GM19351 (cell line): ENCODE measurements around the gene EHD2.

Source experiments
- ATAC-seq: cut with Tn5 transposase; IDR thresholded peaks from one replicate; pipeline ENCODE4 v1.9.1; 2021; ENCODE audit warnings: mild to moderate bottlenecking, moderate library complexity; ENCODE audit not compliant: unreplicated experiment

The EHD2 gene

DNA sequence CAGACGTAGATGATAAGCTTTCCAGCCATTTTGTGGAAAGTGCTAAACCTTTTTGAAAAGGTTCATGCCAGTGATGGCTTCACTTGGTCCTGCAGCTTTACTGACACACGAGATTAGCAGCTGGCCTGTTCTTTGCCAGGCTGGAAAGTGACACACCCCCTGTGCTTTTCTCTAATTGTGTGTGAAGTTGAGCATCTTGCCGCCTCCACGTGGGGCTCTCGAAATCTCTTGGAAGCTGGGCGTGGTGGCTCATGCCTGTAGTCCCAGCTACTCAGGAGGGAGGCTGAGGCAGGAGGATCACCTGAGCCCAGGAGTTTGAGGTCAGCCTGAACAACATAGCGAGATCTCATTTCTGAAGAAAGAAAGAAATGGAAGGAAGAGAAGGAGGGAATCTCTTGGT is 25.3 kb upstream of the EHD2 start:
- no peak for ATAC-seq

DNA sequence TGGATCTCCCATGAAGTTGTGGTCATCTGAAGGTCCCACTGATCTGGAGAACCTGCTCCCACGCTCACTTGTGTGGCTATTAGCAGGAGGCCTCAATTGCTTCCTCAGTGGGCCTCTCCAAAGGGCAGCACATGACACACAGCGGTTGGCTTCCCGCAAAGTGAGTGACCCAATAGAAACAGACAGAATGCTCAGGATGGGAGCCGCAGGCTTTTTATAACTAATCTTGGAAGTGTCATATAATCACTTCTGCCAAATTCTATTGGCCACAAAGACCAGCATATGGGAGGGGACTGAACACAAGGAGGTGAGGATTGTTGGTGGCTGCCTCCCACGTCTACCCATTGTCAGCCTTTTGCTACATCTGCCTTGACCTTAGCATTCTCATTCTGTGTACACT is 22.1 kb upstream of the EHD2 start:
- no peak for ATAC-seq

DNA sequence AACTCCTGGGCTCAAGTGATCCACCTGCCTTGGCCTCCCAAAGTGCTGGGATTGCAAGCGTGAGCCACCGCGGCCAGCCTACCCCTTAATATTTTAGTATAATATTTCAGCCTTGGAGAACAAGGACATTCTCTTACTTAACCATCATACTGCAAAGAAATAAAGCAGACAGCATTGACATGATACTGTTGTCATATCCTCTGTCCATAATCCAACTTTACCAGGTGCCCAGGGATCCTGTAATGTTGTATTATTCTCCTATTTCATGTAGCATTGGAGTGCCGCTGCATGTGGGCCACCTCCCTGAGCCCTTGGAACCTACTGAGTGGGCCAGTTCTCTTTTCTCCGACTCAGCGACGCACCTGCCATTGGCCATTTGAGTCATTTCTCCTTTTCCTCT is 21.4 kb upstream of the EHD2 start:
- ATAC-seq = no peak

DNA sequence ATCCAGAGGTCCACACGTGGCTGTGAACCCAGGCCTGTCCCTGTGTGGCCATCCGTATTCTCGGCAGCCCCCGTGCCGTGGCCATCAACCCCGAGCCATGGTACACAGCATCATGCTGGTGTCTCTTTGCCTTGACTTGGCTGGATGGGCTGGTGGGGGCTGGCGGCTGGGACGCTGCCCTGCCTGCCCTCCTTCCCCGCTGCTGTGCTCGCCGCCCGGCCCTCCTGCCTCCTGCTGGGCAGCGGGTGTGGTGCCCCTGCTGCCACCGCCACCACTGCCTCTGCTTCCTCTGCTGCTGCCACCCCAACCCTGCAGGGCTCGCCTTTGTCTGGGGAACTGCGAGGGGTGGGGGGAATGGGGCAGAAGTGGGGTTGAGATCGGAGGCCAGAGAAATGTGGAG is 19.7 kb upstream of the EHD2 start:
- ATAC-seq = no peak

DNA sequence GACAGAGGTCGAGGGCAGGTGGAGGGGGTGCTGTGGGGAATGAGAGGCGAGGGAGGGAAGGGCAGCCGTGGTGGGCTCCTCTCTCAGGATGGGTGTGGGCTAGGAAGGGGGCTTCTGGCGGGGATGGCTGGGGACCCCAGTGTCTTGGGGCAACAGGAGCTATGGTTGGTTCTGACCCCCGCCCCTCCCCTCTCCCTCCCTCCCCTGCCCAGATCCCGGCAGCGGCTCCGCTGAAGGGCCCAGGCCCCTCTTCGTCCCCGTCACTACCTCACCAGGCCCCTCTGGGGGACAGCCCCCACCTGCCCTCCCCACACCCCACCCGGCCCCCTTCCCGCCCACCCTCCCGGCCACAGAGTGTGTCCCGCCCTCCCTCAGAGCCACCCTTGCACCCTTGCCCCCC is 19.3 kb upstream of the EHD2 start:
- ATAC-seq = no peak

DNA sequence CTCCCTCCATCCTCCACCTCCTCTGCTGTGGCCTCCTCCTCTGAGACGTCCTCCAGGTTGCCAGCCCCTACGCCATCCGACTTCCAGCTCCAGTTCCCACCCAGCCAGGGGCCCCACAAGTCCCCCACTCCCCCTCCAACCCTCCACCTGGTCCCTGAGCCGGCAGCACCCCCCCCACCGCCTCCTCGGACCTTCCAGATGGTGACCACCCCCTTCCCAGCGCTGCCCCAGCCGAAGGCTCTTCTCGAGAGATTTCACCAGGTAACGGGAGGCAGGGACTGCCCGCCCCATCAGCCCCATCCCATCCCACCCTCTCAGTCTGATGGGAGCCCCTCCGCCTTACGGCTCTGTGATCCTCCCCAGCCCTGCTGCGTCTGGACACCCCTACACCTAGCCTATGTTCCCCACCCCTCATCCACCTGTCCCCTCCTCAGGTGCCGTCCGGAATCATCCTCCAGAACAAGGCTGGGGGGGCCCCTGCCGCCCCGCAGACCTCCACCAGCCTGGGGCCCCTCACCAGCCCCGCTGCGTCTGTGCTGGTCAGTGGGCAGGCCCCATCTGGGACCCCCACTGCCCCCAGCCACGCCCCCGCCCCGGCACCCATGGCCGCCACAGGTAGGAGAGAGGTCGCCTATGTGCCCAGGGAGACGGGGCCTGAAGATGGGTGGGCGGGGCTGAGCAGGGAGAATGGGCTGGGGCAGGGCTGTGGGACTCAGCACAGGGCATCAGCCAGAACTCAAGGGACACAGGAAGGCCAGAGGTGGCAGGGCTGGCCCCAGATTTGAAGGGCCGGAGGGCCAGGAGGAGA is 18.6 kb upstream of the EHD2 start:
- no peak for ATAC-seq

DNA sequence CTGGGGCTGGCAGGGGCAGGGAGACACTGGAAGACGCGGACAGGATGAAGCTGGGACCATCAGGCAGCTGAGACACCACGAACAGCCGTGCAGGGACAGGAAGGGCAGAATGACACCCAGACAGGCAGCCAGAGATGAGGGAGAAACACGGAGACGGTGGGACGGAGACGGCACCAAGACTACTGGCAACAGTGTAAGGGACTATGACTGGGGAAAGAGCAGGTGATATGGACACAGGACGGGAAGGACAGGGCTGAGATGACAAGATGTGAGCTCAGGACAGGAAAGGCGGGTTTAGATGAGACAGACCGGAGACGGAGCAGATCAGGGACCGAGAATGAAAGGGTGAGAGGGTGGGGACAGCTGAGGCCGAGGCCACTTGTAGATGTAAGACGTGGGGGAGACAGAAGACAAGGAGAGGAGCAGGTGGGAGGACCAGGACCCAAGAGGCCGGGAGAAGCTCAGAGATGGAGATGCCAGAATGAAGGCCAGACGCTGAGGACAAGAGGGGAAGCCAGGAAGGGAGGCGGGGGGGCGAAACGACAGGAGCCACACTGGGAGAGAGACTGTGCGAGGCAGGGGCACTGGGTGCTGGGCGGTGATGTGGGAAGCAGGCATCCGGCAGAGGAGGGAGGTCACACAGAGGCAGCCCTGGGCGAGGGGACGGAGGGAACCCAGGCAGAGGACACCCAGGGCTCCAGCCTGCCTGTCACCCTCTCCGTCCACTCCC is 17.5 kb upstream of the EHD2 start:
- ATAC-seq = no peak

DNA sequence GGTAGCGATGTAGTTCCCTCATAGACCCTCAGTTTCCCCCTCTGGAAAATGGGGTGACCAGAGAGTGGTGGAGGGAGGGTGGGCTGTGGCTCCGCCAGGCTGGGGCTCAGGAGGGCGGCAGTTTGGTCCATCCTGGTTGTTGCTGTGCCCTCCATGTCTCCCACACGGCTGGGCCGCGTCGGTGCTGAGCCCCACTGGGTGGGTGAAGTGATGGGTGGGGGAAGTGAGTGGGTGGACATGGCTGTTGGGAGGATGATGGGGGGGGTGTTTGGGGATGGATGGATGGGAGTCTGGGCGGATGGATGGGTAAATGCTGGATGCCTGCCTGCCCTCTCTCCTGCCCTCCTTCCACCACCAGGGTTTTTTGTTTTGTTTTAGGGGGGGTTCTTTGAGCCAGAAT is 16.6 kb upstream of the EHD2 start:
- ATAC-seq = no peak

DNA sequence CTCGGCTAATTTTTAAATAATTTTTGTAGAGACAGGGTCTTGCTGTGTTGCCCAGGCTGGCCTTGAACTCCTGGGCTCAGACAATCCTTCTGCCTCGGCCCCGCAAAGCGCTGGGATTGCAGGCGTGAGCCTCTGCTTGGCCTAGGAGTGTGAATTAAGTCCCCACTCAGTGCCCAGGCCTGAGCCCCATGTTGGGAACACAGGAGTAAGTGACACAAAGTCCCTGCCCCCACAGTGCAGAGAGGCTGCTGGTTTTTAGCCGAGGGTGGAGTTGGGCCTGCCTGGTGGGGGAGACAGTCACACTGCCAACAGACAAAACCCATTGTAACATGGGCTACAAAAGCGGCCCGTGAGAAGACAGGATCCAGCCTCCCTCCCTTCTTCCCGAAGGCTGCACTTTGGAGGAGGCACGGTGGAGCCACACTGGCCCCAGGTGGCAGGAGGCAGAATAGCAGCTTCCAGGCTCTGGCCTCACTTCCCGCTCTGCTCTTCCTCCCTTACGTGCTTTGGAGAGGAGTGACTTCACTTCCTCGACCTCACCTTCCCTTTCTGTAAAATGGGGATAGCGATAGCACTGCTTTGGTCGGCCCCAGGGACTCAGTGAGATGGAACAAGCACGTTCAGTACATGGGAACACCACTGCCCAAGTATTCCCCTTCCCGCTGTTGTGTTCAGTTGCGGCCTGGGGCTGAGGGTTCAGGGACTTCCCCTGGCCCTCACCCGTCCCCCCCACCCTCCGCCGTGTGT is 15.2 kb upstream of the EHD2 start:
- no peak for ATAC-seq

DNA sequence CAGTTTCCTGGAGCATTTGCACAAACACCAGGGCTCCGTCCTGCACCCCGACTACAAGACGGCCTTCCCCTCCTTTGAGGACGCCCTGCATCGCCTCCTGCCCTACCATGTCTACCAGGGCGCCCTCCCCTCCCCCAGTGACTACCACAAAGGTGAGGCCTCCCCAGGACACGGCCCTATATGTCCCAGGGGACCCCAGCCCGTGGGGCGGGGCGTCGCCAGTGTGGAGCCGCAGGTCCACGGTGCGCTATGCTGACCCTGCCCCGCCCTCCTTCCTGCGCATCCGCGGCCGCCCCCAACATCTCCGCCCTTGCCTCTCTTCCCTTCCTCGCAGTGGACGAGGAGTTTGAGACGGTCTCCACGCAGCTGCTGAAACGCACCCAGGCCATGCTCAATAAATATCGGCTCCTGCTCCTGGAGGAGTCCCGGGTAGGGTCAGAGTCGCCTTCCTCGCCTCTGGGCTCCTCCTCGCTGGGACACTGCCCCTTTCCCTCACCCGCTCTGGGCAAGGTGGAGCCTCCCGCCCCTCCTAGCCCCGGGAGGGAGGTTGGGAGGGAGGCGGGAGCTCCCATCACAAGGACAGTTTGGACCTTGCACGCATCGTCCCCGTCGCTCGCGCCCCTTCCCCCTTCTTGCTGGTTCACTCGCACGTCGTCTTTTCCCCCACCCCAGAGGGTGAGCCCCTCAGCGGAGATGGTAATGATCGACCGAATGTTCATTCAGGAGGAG is 14.4 kb upstream of the EHD2 start:
- no peak for ATAC-seq

DNA sequence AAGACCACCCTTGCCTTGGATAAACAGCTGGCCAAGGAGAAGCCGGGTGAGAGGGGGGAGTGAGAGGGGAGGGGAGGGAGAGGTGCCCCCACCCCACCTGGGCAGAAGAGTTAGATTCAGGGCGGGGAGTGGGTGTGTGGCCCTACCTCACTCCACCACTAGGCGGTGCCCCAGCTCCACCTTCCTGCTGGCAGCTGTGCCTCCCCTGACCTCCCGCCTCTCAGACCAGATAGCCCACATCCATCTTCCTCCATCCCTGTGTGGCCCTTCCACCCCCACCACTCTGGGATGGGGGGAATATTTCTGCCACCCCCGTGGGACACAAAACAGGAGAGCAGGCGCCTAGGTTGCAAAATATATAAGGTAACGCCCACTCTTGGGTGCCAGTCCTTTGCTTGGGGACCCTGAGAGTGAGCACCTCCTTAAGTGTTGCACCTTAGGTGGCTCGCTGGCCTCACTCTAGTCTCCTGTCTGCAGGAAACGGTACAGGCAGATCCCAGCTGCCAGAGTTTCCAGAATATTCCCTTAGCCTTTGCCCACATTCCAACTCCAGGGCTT is 13.8 kb upstream of the EHD2 start:
- ATAC-seq = no peak

DNA sequence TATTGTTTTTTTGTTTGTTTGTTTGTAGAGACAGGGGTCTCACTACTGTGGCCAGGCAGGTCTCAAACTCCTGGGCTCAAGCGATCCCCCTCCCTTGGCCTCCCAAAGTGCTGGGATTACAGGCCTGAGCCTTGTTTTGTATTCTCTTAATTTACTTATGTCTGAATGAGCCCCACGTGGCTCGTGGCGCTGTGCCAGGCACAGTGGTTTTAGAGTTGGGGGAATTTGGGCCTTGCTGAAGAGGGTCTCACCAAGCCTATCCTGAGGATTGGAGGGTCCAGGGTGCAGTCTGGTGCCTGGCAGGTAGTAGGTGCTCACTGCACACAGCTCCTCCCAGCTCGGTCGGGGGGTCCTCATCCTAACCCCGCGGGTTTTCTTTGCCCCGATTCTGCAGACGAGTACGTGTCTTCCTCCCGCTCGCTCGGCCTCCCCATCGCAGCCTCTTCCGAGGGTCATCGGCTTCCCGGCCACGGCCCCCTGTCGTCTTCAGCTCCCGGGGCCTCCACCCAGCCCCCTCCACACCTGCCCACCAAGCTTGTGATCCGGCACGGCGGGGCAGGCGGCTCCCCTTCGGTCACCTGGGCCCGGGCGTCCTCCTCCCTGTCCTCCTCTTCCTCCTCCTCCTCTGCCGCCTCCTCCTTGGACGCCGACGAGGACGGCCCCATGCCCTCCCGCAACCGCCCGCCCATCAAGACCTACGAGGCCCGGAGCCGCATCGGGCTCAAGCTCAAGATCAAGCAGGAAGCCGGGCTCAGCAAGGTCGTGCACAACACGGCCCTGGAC is 12.1 kb upstream of the EHD2 start:
- ATAC-seq = no peak

DNA sequence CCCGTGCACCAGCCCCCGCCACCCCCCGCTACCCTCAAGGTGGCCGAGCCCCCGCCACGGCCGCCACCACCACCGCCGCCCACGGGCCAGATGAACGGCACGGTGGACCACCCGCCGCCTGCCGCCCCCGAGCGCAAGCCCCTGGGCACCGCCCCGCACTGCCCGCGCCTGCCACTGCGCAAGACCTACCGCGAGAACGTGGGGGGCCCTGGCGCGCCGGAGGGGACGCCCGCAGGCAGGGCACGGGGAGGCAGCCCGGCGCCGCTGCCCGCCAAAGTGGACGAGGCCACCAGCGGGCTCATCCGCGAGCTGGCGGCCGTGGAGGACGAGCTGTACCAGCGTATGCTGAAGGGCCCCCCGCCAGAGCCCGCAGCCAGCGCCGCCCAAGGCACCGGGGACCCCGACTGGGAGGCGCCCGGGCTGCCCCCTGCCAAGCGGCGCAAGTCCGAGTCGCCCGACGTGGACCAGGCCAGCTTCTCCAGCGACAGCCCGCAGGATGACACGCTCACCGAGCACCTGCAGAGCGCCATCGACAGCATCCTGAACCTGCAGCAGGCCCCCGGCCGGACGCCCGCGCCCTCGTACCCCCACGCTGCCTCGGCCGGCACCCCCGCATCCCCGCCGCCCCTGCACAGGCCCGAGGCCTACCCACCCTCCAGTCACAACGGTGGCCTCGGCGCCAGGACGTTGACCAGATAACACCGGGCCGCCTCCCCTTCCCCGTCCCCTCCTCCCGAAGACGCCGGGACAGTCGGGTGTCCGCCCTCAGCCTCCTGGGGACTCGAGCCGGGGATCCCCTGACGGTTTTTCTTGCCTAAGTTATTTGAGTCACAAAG is 11.3 kb upstream of the EHD2 start:
- no peak for ATAC-seq

DNA sequence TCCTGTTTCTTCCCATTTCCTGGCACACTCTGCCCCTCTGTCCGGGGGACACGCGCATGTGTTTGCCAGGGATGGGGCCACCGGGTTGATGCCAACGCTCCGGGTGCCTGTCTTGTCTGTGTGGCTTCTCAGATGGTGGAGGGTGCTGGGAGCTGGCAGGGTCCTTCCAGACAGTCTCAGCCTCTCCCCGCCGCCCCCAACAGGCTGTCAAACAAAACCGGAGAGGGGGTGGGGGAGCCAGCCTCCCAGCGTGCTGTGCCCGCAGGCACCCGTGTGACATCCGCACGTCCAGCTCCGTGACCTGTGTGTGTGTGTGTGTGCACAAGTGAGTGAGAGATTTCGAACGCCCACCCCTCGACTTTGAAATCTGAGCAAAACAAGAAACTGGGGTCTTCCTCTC is 10.6 kb upstream of the EHD2 start:
- no peak for ATAC-seq

DNA sequence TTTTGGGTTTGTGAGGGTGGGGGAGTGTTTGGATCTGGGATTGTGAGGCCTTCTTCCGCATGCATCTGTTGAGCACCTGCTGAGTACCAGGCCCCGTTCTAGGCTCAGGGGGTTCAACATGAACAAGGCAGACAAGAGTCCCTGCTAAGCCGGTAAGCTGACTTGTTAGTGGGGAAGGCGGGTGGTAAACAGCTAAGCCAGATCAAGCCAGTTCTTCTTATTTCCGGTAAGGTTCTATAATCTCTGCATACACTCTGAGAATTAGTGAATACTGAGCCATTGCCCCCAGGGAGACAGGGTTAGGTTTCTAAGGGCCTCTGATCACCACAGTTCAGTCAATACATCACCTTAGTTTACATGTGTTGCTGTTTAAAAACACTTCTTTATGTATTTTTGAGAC is 9.9 kb upstream of the EHD2 start:
- ATAC-seq = no peak

DNA sequence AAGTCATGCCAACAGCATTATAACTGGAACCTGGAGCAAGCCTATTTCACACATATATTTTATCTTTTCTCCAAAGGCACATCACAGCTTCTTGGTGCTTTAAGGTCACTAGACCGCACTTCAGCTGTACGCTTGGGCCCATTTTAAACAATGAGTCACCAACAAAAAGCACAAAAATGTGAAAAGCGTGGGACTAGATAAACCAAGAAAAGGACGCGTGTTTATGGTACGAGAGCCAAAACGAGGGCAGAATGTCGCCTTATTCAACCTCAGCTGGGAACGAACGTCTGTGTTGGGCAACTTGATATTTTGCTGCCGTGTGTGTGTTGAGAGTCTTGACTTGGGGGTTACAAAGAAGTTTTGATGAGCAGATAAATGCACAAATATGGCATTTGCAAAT is 9.2 kb upstream of the EHD2 start:
- ATAC-seq = no peak

DNA sequence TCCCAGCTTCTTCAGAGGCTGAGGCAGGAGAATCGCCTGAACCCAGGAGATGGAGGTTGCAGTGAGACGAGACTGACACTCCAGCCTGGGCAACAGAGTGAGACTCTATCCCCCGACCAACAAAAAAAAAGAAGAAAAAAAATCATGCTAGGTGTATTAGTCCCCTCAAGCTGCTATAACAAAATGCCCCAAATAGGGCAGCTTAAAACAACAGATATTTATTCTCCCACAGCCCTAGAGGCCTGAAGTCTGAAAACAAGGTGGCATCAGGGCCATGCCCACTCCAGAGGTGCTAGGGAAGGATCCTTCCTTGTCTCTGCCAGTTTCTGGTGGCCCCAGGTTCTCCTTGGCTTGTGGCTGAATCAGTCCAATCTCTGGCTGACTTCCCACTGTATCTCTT is 8.6 kb upstream of the EHD2 start:
- no peak for ATAC-seq

DNA sequence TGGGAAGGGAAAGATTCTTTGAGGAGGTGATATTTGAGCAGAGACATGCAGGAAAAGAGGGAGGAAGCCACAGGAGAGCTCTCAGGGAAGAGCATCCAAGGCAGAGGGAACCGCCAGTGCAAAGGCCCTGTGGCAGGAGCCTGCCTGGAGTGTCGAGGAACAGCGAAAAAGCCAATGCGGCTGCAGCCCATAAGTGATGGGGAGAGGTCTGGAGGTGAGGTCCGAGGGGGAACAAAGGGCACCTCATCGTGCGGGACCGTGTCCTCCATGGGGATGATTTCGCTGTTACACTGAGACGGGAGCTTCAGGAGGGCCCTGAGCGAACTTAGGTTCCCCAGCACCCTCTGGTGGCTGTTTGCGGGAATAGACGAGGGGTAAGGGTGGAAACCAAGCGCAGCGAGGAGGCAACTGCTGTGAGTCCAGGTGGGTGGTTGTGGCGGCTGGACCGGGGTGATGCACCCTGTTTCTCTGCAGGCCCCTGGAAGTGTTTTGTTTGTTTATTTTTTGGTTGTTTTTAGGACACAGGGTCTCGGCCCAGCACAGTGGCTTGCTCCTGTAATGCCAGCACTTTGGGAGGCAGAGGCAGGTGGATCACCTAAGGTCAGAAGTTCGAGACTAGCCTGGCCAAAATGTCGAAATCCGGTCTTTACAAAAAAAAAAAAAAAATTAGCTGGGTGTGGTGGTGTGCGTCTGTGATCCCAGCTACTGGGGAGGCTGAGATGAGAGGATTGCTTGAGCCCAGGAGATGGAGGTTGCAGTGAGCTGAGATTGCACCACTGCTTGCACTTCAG is 5.9 kb upstream of the EHD2 start:
- no peak for ATAC-seq
